BE2C (cell line): ENCODE measurements around the gene DEF6.

Source experiments
- DNase-seq: peaks from one replicate; pipeline ENCODE4 v3.0.0-alpha.2; 2020
- H3K27me3 ChIP-seq: fragments of 250-450 bp; sonication (Bioruptor Pico); 2 replicates; pipeline ENCODE4 v1.5.1; 2020; ENCODE audit warnings: mild to moderate bottlenecking
- H3K36me3 ChIP-seq: fragments of 250-450 bp; sonication (Bioruptor Pico); 2 replicates; pipeline ENCODE4 v1.5.1; 2020; ENCODE audit warnings: mild to moderate bottlenecking
- H3K4me1 ChIP-seq: fragments of 250-450 bp; sonication (Bioruptor Pico); 2 replicates; pipeline ENCODE4 v1.5.1; 2020
- H3K4me3 ChIP-seq: 2 replicates; pipeline ENCODE4 v1.5.1; 2011; ENCODE audit warnings: low read depth, low read length
- H3K9me3 ChIP-seq: fragments of 250-450 bp; sonication (Bioruptor Pico); 2 replicates; pipeline ENCODE4 v1.5.1; 2020
- CTCF ChIP-seq: IDR thresholded peaks from 2 replicates; pipeline ENCODE4 v1.5.1; 2012; ENCODE audit warnings: mild to moderate bottlenecking, low read depth, low read length

The DEF6 gene

GRCh38 chr6:35368038-35368887 is 70.6 kb downstream of the DEF6 start:
- Histone ChIP-seq H3K9me3 (no peaks in the 10 kb centered on the region), H3K27me3 (no peaks in the 10 kb centered on the region), H3K4me1 (peaks cover 2% of the 10 kb centered on the region), H3K4me3 (no peak overlapping the region), H3K36me3 (no peaks in the 10 kb centered on the region; the same call in 1 of the 2 replicates)
- no peak for DNase-seq
- no peak for TF ChIP-seq CTCF

DNA sequence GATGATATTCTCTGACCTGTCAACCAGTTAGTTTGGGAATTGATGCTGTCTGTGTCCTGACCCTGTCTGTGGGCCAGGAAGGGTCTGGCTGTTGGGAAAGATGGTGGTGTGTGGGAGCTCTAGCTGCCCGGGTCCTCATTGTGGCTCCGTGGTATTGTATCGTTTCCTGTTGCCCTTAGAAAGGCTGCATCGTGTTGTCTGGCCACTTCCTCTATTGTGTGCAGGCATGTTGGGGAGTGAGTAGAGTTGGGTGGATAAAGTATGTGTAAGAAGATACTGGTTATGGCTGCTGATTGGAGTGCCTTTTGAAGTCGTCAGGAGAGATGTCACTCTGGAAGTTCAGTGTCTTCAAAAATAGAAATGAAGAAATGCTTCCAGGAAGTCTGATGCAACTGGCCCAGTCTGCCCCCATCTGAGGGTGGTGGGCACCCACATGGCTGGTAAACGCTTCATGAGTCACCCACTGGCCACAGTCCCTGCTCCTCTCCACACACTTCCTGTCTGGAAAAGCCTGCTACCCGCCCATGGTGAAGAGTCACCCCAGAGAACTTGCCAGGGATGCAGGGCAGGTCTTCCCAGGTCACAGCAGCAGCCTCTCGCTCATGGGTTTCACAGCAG is 72.6 kb downstream of the DEF6 start:
- no peaks in the 10 kb centered on the region for H3K27me3 ChIP-seq
- no peaks in the 10 kb centered on the region for H3K4me1 ChIP-seq
- no peaks in the 10 kb centered on the region; the same call in 1 of the 2 replicates for H3K36me3 ChIP-seq
- no peaks in the 10 kb centered on the region for H3K9me3 ChIP-seq
- TF ChIP-seq CTCF, result no peak
- peak; percentile 40 for DNase-seq
- H3K4me3 ChIP-seq, result no peak overlapping the region

GRCh38 chr6:35370785-35371493 is 73.3 kb downstream of the DEF6 start:
- Histone ChIP-seq H3K36me3 (no peaks in the 10 kb centered on the region; the same call in 1 of the 2 replicates), H3K4me1 (no peaks in the 10 kb centered on the region), H3K27me3 (no peaks in the 10 kb centered on the region), H3K4me3 (no peak overlapping the region), H3K9me3 (no peaks in the 10 kb centered on the region)
- no peak for DNase-seq
- no peak for TF ChIP-seq CTCF
